ENCODE results near the gene SEMA5A. TPM values are rescaled to one million over a fixed set of nuclear protein-coding genes. Genes with fewer than 3 reads are reported as not detected.

Gene SEMA5A
- total and polyA plus RNA-seq, 2 of the 13 experiments (the other 11 are each of a cell fraction or from before 2014, with no cell fraction given): 0.01 TPM; not detected in 1

GRCh38 chr5:9121597-9121996, 424.3 kb downstream of the SEMA5A start (continued):
- TF ChIP-seq TFE3 (CRISPR knock-in tag; IDR thresholded peaks at IDR 0.05) (no peak), GTF2F1 (IDR thresholded peaks at IDR 0.05; ENCODE audit: low read length) (no peak), NR2C2 (CRISPR knock-in tag; IDR thresholded peaks at IDR 0.05; ENCODE audit: borderline replicate concordance) (no peak), PBX3 (CRISPR knock-in tag; IDR thresholded peaks at IDR 0.05; ENCODE audit: borderline replicate concordance) (no peak)
- TF ChIP-seq, protein P1, sequence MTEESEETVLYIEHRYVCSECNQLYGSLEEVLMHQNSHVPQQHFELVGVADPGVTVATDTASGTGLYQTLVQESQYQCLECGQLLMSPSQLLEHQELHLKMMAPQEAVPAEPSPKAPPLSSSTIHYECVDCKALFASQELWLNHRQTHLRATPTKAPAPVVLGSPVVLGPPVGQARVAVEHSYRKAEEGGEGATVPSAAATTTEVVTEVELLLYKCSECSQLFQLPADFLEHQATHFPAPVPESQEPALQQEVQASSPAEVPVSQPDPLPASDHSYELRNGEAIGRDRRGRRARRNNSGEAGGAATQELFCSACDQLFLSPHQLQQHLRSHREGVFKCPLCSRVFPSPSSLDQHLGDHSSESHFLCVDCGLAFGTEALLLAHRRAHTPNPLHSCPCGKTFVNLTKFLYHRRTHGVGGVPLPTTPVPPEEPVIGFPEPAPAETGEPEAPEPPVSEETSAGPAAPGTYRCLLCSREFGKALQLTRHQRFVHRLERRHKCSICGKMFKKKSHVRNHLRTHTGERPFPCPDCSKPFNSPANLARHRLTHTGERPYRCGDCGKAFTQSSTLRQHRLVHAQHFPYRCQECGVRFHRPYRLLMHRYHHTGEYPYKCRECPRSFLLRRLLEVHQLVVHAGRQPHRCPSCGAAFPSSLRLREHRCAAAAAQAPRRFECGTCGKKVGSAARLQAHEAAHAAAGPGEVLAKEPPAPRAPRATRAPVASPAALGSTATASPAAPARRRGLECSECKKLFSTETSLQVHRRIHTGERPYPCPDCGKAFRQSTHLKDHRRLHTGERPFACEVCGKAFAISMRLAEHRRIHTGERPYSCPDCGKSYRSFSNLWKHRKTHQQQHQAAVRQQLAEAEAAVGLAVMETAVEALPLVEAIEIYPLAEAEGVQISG (CRISPR knock-in tag; IDR thresholded peaks at IDR 0.05): no peak

- no TSS peak for BruUV-seq (replicated peaks)
- WGBS (ENCODE audit: low lambda C conversion rate): 33% methylated on average over 12 of the region's 22 CpGs
- FAIRE-seq (no peak), DNase-seq (ENCODE audit: low spot score) (no peak), ATAC-seq (no peak)
- H3K9ac ChIP-seq (ENCODE audit: insufficient read depth, low read depth, low read length): no peak overlapping the region
- H4K20me1 ChIP-seq (ENCODE audit: insufficient read depth, low read length): no peaks in the 10 kb centered on the region
- ChIA-PET CTCF (ENCODE audit: low intra/inter-chr PET ratio, low total read pairs) (no interaction called here), POLR2A (no interaction called here)
- intact Hi-C loops (cut with micrococcal nuclease; ENCODE audit: unreplicated experiment) (no loop called here), in situ Hi-C loops (cut with HindIII; ENCODE audit: extremely low pct_ligation_motif_present, low pct_unique_long_range_greater_than_20kb) (no loop called here)
- H3K27ac ChIP-seq (ENCODE audit: extremely low read length, insufficient read depth, low read length): no peak overlapping the region
- H3K4me2 ChIP-seq (ENCODE audit: low read depth, low read length): no peak overlapping the region
- no peak overlapping the region for H3K4me3 ChIP-seq (replicated peaks in 1 of 3; ENCODE audit: insufficient read depth in 1 of 3, low read depth in 2 of 3, low read length in 3 of 3)
- H3K9me3 ChIP-seq (ENCODE audit: low read length): peaks cover 22% of the 10 kb centered on the region; the same call in 1 of the 2 replicates
- H2AFZ ChIP-seq (ENCODE audit: low read length): no peak overlapping the region
- H3K79me2 ChIP-seq (ENCODE audit: insufficient read depth, low read length): no peaks in the 10 kb centered on the region
- H3K27me3 ChIP-seq (ENCODE audit: control insufficient read depth in 1 of 2, insufficient read depth in 2 of 2, low read length in 2 of 2): no peaks in the 10 kb centered on the region
- no peaks in the 10 kb centered on the region for H3K36me3 ChIP-seq (replicated peaks in 1 of 2; ENCODE audit: control insufficient read depth in 1 of 2, insufficient read depth in 2 of 2, low read length in 2 of 2)
- H3K4me1 ChIP-seq (ENCODE audit: insufficient read depth, low read length): no peaks in the 10 kb centered on the region
- no peak for TF ChIP-seq ADNP (CRISPR knock-in tag; IDR thresholded peaks at IDR 0.05)
- TF ChIP-seq HDAC6 (IDR thresholded peaks at IDR 0.05; ENCODE audit: low read depth, low read length): no peak
- TF ChIP-seq HHEX (CRISPR knock-in tag; IDR thresholded peaks at IDR 0.05): no peak
- no peak for TF ChIP-seq ARNTL (CRISPR knock-in tag; IDR thresholded peaks at IDR 0.05)
- TF ChIP-seq, protein P2, sequence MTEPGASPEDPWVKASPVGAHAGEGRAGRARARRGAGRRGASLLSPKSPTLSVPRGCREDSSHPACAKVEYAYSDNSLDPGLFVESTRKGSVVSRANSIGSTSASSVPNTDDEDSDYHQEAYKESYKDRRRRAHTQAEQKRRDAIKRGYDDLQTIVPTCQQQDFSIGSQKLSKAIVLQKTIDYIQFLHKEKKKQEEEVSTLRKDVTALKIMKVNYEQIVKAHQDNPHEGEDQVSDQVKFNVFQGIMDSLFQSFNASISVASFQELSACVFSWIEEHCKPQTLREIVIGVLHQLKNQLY (CRISPR knock-in tag; IDR thresholded peaks at IDR 0.05): no peak
- TF ChIP-seq CHD4 (IDR thresholded peaks at IDR 0.05; ENCODE audit: borderline replicate concordance, low read length): no peak
- no peak for TF ChIP-seq MAF1 (CRISPR knock-in tag; IDR thresholded peaks at IDR 0.05; ENCODE audit: borderline replicate concordance)
- TF ChIP-seq, protein P3, sequence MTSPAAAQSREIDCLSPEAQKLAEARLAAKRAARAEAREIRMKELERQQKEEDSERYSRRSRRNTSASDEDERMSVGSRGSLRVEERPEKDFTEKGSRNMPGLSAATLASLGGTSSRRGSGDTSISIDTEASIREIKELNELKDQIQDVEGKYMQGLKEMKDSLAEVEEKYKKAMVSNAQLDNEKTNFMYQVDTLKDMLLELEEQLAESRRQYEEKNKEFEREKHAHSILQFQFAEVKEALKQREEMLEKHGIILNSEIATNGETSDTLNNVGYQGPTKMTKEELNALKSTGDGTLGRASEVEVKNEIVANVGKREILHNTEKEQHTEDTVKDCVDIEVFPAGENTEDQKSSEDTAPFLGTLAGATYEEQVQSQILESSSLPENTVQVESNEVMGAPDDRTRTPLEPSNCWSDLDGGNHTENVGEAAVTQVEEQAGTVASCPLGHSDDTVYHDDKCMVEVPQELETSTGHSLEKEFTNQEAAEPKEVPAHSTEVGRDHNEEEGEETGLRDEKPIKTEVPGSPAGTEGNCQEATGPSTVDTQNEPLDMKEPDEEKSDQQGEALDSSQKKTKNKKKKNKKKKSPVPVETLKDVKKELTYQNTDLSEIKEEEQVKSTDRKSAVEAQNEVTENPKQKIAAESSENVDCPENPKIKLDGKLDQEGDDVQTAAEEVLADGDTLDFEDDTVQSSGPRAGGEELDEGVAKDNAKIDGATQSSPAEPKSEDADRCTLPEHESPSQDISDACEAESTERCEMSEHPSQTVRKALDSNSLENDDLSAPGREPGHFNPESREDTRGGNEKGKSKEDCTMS (CRISPR knock-in tag; conservative IDR thresholded peaks at IDR 0.05): no peak
- TF ChIP-seq SUZ12 (IDR thresholded peaks at IDR 0.05; ENCODE audit: low read depth, low read length): no peak
- no peak for TF ChIP-seq ZNF777 (CRISPR knock-in tag; IDR thresholded peaks at IDR 0.05)
These were observed 427.0 kb downstream of the SEMA5A start for GRCh38 chr5:9118852-9119251.
